Neural progenitor cell (in vitro differentiated cells): ENCODE measurements around the gene PRRT2.

Source experiments
- CTCF ChIP-seq: fragments of 200-600 bp; sonication (generic); IDR thresholded peaks from 2 replicates; pipeline ENCODE4 v1.5.1; 2017; ENCODE audit warnings: antibody characterized with exemption, mild to moderate bottlenecking
- EZH2phosphoT487 ChIP-seq: fragments of 200-600 bp; sonication (generic); IDR thresholded peaks from 2 replicates; pipeline ENCODE4 v1.6.1; 2017; ENCODE audit warnings: antibody characterized with exemption

- TF ChIP-seq CTCF (no peak), EZH2phosphoT487 (no peak)
Measured at GRCh38 chr16:29816694-29817441, 4.9 kb downstream of the PRRT2 start.
